ENCODE results near the gene CDCA5. TPM values are rescaled to one million over a fixed set of nuclear protein-coding genes. Genes with fewer than 3 reads are reported as not detected.

The CDCA5 gene
- total RNA-seq, 4 donors from 2014 or later: 0.94 to 27.2 (median 6.4) TPM

DNA sequence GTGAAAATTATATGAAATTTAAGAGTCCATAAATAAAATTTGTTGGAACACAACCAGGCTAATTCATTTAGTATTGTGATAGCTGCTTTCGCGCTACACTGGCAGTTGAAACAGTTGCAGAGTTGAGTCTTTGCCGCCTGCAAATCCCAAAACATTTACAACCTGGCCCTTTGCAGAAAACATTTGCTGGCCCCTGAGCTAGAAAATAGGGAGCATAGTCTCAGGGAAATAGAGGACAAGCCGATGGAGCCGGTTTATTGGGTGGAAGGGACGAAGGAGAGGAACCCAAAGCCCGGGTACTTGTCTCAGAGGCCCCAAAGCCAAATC, 43.4 kb downstream of the CDCA5 start:
- no peaks in the 10 kb centered on the region for H3K27me3 ChIP-seq
- peak overlapping the region; percentile 88 to 94 (median 92) for H3K27ac ChIP-seq
- H3K9me3 ChIP-seq: no peaks in the 10 kb centered on the region
- H3K4me3 ChIP-seq: peak overlapping the region; percentile 73 to 89 (median 82)
- no peak for DNase-seq
- peaks cover 0 to 53% (median 0%) of the 10 kb centered on the region in 3 donors for H3K36me3 ChIP-seq
- TF ChIP-seq, protein P1, sequence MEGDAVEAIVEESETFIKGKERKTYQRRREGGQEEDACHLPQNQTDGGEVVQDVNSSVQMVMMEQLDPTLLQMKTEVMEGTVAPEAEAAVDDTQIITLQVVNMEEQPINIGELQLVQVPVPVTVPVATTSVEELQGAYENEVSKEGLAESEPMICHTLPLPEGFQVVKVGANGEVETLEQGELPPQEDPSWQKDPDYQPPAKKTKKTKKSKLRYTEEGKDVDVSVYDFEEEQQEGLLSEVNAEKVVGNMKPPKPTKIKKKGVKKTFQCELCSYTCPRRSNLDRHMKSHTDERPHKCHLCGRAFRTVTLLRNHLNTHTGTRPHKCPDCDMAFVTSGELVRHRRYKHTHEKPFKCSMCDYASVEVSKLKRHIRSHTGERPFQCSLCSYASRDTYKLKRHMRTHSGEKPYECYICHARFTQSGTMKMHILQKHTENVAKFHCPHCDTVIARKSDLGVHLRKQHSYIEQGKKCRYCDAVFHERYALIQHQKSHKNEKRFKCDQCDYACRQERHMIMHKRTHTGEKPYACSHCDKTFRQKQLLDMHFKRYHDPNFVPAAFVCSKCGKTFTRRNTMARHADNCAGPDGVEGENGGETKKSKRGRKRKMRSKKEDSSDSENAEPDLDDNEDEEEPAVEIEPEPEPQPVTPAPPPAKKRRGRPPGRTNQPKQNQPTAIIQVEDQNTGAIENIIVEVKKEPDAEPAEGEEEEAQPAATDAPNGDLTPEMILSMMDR (IDR thresholded peaks at IDR 0.05): no peak
- TF ChIP-seq POLR2A (IDR thresholded peaks at IDR 0.05): no peak
- peaks cover 0 to 31% (median 5%) of the 10 kb centered on the region in 4 donors for H3K4me1 ChIP-seq

DNA sequence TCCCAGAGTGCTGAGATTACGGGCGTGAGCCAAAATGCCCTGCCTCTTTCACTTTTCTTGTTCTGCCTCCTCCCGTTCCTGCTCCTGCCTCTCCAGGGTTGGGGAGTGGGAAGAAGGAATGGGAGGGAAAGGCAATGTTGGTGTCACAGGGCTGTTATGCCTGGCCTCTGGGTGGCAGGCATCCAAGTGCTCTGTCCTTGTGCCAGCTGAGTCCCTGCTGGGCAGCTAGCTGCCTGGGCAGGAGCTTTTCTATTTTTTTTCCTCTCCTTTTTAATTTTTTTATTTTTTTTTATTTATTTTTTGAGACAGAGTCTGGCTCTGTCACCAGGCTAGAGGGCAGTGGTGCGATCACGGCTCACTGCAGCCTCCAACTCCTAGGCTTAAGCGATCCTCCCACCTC, 46.9 kb downstream of the CDCA5 start:
- Histone ChIP-seq H3K36me3 (peaks cover 0 to 74% (median 0%) of the 10 kb centered on the region in 3 donors), H3K4me3 (no peak overlapping the region), H3K9me3 (no peaks in the 10 kb centered on the region), H3K27me3 (no peaks in the 10 kb centered on the region), H3K4me1 (peaks cover 0 to 10% (median 5%) of the 10 kb centered on the region in 4 donors), H3K27ac (no peak overlapping the region)
- TF ChIP-seq, protein P1 (IDR thresholded peaks at IDR 0.05): no peak
- no peak for TF ChIP-seq POLR2A (IDR thresholded peaks at IDR 0.05)
- no peak for DNase-seq

DNA sequence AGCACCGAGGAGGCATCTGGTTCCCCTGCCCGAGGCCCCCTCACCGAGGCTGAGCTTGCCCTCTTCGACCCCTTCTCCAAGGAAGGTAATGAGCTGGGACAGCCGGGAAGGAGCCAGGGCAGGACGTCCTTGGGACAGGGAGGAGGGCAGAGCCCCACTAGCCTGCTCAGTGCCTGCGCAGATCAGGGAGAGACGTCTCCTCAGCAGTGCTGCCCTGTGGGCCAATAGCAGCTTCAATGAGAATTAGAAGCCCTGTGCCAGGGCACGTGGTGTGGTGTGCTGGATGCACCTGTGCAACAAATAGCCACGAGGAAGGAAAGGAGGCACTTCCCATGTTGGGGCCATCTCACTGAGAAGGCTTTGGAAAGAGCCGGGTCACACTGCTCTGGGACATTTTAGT, 48.3 kb downstream of the CDCA5 start:
- Histone ChIP-seq H3K27ac (no peak overlapping the region), H3K4me1 (peaks cover 0 to 6% (median 2%) of the 10 kb centered on the region in 4 donors), H3K27me3 (no peaks in the 10 kb centered on the region), H3K4me3 (no peak overlapping the region), H3K36me3 (peaks cover 0 to 81% (median 0%) of the 10 kb centered on the region in 3 donors), H3K9me3 (no peaks in the 10 kb centered on the region)
- no peak for DNase-seq
- no peak for TF ChIP-seq POLR2A (IDR thresholded peaks at IDR 0.05)
- TF ChIP-seq, protein P1 (IDR thresholded peaks at IDR 0.05): no peak

DNA sequence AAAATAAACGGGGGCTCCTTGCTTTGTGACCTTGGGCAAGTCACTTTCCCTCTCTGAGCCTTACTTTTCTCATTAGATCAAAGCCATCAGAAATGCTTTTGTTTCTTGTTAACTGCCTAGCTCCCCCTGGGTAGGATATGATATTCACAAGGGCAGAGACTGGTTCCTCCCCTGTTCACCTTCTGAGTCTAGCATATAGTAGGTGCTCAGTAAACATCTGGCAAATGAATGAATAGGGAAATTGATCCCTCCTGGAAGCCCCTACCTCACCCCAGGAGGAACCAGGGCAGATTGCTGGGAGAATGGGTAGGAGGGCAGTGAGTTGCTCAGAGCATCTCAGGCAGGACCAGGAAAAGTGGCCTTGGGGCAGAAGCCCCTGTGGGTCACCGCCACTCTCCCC, 49.4 kb downstream of the CDCA5 start:
- H3K36me3 ChIP-seq: peaks cover 0 to 78% (median 0%) of the 10 kb centered on the region in 3 donors
- no peaks in the 10 kb centered on the region for H3K9me3 ChIP-seq

DNA sequence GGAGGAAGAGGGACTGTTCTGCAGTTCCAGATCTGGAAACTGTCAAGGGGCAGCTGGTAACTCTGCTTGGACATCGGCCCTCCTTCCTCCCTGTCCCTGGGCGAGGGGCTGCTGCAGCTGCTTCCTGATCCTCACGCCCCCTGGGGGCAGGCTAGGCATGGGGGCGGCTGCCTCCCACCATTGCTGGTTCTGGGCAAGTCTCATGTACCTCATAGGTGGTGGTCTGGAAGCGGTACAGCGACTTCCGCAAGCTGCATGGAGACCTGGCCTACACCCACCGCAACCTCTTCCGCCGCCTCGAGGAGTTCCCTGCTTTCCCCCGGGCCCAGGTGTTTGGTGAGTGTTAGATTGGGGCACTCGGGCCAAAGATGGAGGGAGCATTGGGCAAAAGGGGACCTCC, 51.6 kb downstream of the CDCA5 start:
- Histone ChIP-seq H3K27ac (no peak overlapping the region), H3K9me3 (no peaks in the 10 kb centered on the region), H3K36me3 (peaks cover 0 to 58% (median 0%) of the 10 kb centered on the region in 3 donors), H3K4me3 (no peak overlapping the region), H3K27me3 (no peaks in the 10 kb centered on the region), H3K4me1 (peaks cover 0 to 18% (median 4%) of the 10 kb centered on the region in 4 donors)
- no peak for DNase-seq
- TF ChIP-seq, protein P1 (IDR thresholded peaks at IDR 0.05): no peak
- no peak for TF ChIP-seq POLR2A (IDR thresholded peaks at IDR 0.05)

More for the DNA sequence above, 49.4 kb downstream of the CDCA5 start:
- TF ChIP-seq POLR2A (IDR thresholded peaks at IDR 0.05): no peak
- no peak overlapping the region for H3K27ac ChIP-seq
- no peaks in the 10 kb centered on the region for H3K27me3 ChIP-seq
- no peak overlapping the region for H3K4me3 ChIP-seq
- peaks cover 0 to 3% (median 0%) of the 10 kb centered on the region in 4 donors for H3K4me1 ChIP-seq
- no peak for DNase-seq

Small RNAs within 50 kb of the gene (small RNA-seq; reads per million reads assigned to genes)
- 0 reads per million in 2 donors for gene SNX15

Other genes with a start within 250 kb of the CDCA5 start
- gene CDC42BPG, start 239.4 kb downstream of the CDCA5 start, total RNA-seq: 10 to 100 TPM; 25.6 to 78.6 (median 52.1) TPM
- 100 to 1,000 TPM in 2 of 4 donors, 10 to 100 TPM in 2; 56.2 to 185 (median 98.6) TPM for gene EHD1, start 205.4 kb downstream of the CDCA5 start, total RNA-seq
- gene ATG2A, start 166.8 kb downstream of the CDCA5 start, total RNA-seq: 10 to 100 TPM; 38.8 to 79.6 (median 66.6) TPM
- 10 to 100 TPM; 20.0 to 46.2 (median 22.5) TPM for gene PPP2R5B, start 159.4 kb downstream of the CDCA5 start, total RNA-seq
- not detected for gene GPHA2, start 148.1 kb downstream of the CDCA5 start, total RNA-seq
- gene MAJIN, start 111.9 kb downstream of the CDCA5 start, total RNA-seq: not detected
- 10 to 100 TPM in 3 of 4 donors, 1 to 10 TPM in 1; 5.0 to 12.0 (median 11.2) TPM for gene BATF2, start 87.1 kb downstream of the CDCA5 start, total RNA-seq
- gene ARL2, start 69.9 kb downstream of the CDCA5 start, total RNA-seq: 100 to 1,000 TPM in 1 of 4 donors, 10 to 100 TPM in 3; 64.4 to 103 (median 77.2) TPM
- 10 to 100 TPM; 15.7 to 39.0 (median 27.3) TPM for gene SNX15, start 56.6 kb downstream of the CDCA5 start, total RNA-seq
- 10 to 100 TPM; 10.9 to 21.5 (median 13.9) TPM for gene SAC3D1, start 42.8 kb downstream of the CDCA5 start, total RNA-seq
- gene NAALADL1, start 25.5 kb downstream of the CDCA5 start, total RNA-seq: 1,000 to 10,000 TPM in 2 of 4 donors, 100 to 1,000 TPM in 1, 10 to 100 TPM in 1; 40.4 to 1,241 (median 898) TPM
- 10 to 100 TPM; 53.9 to 67.6 (median 55.5) TPM for gene ZFPL1, start 182 bp upstream of the CDCA5 start, total RNA-seq
- 100 to 1,000 TPM; 280 to 636 (median 416) TPM for gene VPS51, start 12.2 kb upstream of the CDCA5 start, total RNA-seq
- gene TM7SF2, start 27.8 kb upstream of the CDCA5 start, total RNA-seq: 10 to 100 TPM; 19.8 to 78.1 (median 58.5) TPM
- 10 to 100 TPM in 3 of 4 donors, 1 to 10 TPM in 1; 8.7 to 20.6 (median 13.8) TPM for gene ZNHIT2, start 33.7 kb upstream of the CDCA5 start, total RNA-seq
- 100 to 1,000 TPM; 412 to 714 (median 579) TPM for gene FAU, start 38.1 kb upstream of the CDCA5 start, total RNA-seq
- 10 to 100 TPM; 36.2 to 50.3 (median 45.7) TPM for gene MRPL49, start 38.3 kb upstream of the CDCA5 start, total RNA-seq
- gene SYVN1, start 50.5 kb upstream of the CDCA5 start, total RNA-seq: 10 to 100 TPM; 37.1 to 61.9 (median 51.6) TPM
- not detected for gene SPDYC, start 86.2 kb upstream of the CDCA5 start, total RNA-seq
- 100 to 1,000 TPM; 320 to 598 (median 559) TPM for gene CAPN1, start 97.9 kb upstream of the CDCA5 start, total RNA-seq
- 10 to 100 TPM in 2 of 4 donors, 1 to 10 TPM in 2; 6.8 to 25.6 (median 13.1) TPM for gene POLA2, start 177.9 kb upstream of the CDCA5 start, total RNA-seq
- gene CDC42EP2, start 230.8 kb upstream of the CDCA5 start, total RNA-seq: 10 to 100 TPM; 13.2 to 26.9 (median 24.7) TPM
- gene DPF2, start 249.8 kb upstream of the CDCA5 start, total RNA-seq: 10 to 100 TPM; 25.0 to 47.0 (median 39.5) TPM

Data from Peyer's patch (tissue), 4 donors.